Endothelial cell of umbilical vein (primary cell): ENCODE results near the gene VAV2. TPM values are rescaled to one million over a fixed set of nuclear protein-coding genes. Genes with fewer than 3 reads are reported as not detected.

Experiments
- BruUV-seq: library from RNA; stranded (reverse); fragments of 400-500 nt; replicated peaks from 2 replicates; lab custom pipeline; 2021; lab: Mats Ljungman, UMichigan
- CTCF ChIA-PET: fragments of 300-600, 350-600 bp; sonication (Branson Sonifier 250); formaldehyde crosslinking; loops from one replicate; lab custom pipeline; 2021; ENCODE audit warnings: antibody characterized with exemption, inconsistent platforms; lab: Charles Lee
- POLR2A ChIA-PET: fragments of 300-600, 350-600 bp; sonication (Branson Sonifier 250); formaldehyde crosslinking; loops from one replicate; lab custom pipeline; 2021; ENCODE audit warnings: antibody characterized with exemption, inconsistent platforms; lab: Charles Lee
- DNase-seq: peaks from one replicate; pipeline ENCODE4 v3.0.0-alpha.2; 2011; ENCODE audit warnings: low read depth, low spot score
- FAIRE-seq: peaks from 2 replicates; lab custom pipeline; 2011; peaks lifted over from hg19 to GRCh38; lab: Jason Lieb, UNC
- H2AFZ ChIP-seq: 2 replicates; pipeline ENCODE4 v1.6.0; 2012; ENCODE audit warnings: low read depth, low read length, control low read depth, inconsistent platforms
- H3K27ac ChIP-seq: 2 replicates; pipeline ENCODE4 v1.5.1; 2011; ENCODE audit warnings: low read depth, mild to moderate bottlenecking, control low read depth, low read length, moderate library complexity; ENCODE audit not compliant: insufficient read depth
- H3K27me3 ChIP-seq, 2 experiments: 2 replicates each; pipeline versions ENCODE4 v1.6.0 to v1.6.1; 2011; ENCODE audit warnings: low read length in 2 of 2, mixed read lengths in 1 of 2; ENCODE audit not compliant: control insufficient read depth in 2 of 2, insufficient read depth in 2 of 2
- H3K36me3 ChIP-seq, 2 experiments: 2 replicates in 1 of 2; 3 replicates in 1 of 2; pipeline ENCODE4 v1.5.1; 2011; ENCODE audit warnings: low read length in 2 of 2, mild to moderate bottlenecking in 1 of 2, moderate library complexity in 1 of 2; ENCODE audit not compliant: control insufficient read depth in 2 of 2, insufficient read depth in 2 of 2; ENCODE audit errors: extremely low read depth in 1 of 2
- H3K4me1 ChIP-seq: 3 replicates; pipeline ENCODE4 v1.5.1; 2011; ENCODE audit warnings: mild to moderate bottlenecking, low read length; ENCODE audit not compliant: control insufficient read depth, insufficient read depth; ENCODE audit errors: extremely low read depth
- H3K4me2 ChIP-seq: 2 replicates; pipeline ENCODE4 v1.6.1; 2011; ENCODE audit warnings: low read length, control low read depth, mixed read lengths; ENCODE audit not compliant: insufficient read depth
- H3K4me3 ChIP-seq, 3 experiments: fragments of 200-600 bp in 1 of 3; sonication (generic), shearing (Covaris generic) in 1 of 3; replicated peaks in 1 of 3; 2 replicates each; pipeline ENCODE4 v1.5.1; 2011 to 2016; ENCODE audit warnings: control low read depth in 3 of 3, low read length in 3 of 3, mild to moderate bottlenecking in 2 of 3, inconsistent platforms in 1 of 3, low read depth in 1 of 3, moderate library complexity in 1 of 3; ENCODE audit not compliant: insufficient read depth in 1 of 3
- H3K79me2 ChIP-seq: 2 replicates; pipeline ENCODE4 v1.6.0; 2012; ENCODE audit warnings: low read length, inconsistent platforms; ENCODE audit not compliant: control insufficient read depth, insufficient read depth
- H3K9ac ChIP-seq: replicated peaks from 2 replicates; pipeline ENCODE3; 2011; ENCODE audit warnings: low read length, control low read depth; ENCODE audit not compliant: insufficient read depth; ENCODE audit errors: extremely low read depth
- H3K9me1 ChIP-seq: replicated peaks from 3 replicates; pipeline ENCODE4 v1.6.0; 2011; ENCODE audit warnings: mild to moderate bottlenecking, low read length; ENCODE audit not compliant: control insufficient read depth, insufficient read depth; ENCODE audit errors: extremely low read depth
- H3K9me3 ChIP-seq: replicated peaks from 2 replicates; pipeline ENCODE4 v1.5.1; 2012; ENCODE audit warnings: low read length, inconsistent platforms; ENCODE audit not compliant: control insufficient read depth, insufficient read depth
- H4K20me1 ChIP-seq: replicated peaks from 2 replicates; pipeline ENCODE3; 2011; ENCODE audit warnings: mild to moderate bottlenecking, low read length; ENCODE audit not compliant: control insufficient read depth, insufficient read depth; ENCODE audit errors: extremely low read depth
- EZH2 ChIP-seq: IDR thresholded peaks from 2 replicates; pipeline ENCODE4 v1.6.1; 2012; ENCODE audit warnings: borderline replicate concordance, low read depth, mild to moderate bottlenecking, moderate library complexity, low read length, inconsistent platforms; ENCODE audit not compliant: severe bottlenecking
- FOS ChIP-seq: IDR thresholded peaks from 2 replicates; pipeline ENCODE4 v1.6.1; 2011; ENCODE audit warnings: mild to moderate bottlenecking, low read length, moderate library complexity, borderline replicate concordance; ENCODE audit not compliant: insufficient read depth
- GATA2 ChIP-seq: IDR thresholded peaks from 2 replicates; pipeline ENCODE4 v1.7.0; 2011; ENCODE audit warnings: low read depth, mild to moderate bottlenecking, moderate library complexity, mixed read lengths, low read length; ENCODE audit not compliant: insufficient read length, insufficient read depth
- JUN ChIP-seq: IDR thresholded peaks from 2 replicates; pipeline ENCODE4 v1.6.1; 2011; ENCODE audit warnings: borderline replicate concordance, low read depth; ENCODE audit not compliant: insufficient read length, insufficient read depth
- MYC ChIP-seq: IDR thresholded peaks from one replicate; pipeline ENCODE4 v1.6.1; 2011; ENCODE audit warnings: mild to moderate bottlenecking, low read depth, low read length
- POLR2A ChIP-seq: IDR thresholded peaks from 2 replicates; pipeline ENCODE4 v1.6.1; 2012; ENCODE audit warnings: low read depth, mild to moderate bottlenecking, control low read depth, low read length
- POLR2AphosphoS5 ChIP-seq: IDR thresholded peaks from 2 replicates; pipeline ENCODE4 v1.6.1; 2012; ENCODE audit warnings: low read depth, mild to moderate bottlenecking, control low read depth, low read length, moderate library complexity; ENCODE audit not compliant: insufficient read depth
- dilution Hi-C: fragments of 300-500 bp; cut with MboI; formaldehyde crosslinking; loops from one replicate; pipeline ENCODE4 v1.15.0; 2019; ENCODE audit warnings: low sequenced_read_pairs; ENCODE audit not compliant: extremely low pct_ligation_motif_present
- intact Hi-C: fragments of 100-400 bp; cut with micrococcal nuclease; formaldehyde crosslinking; loops from one replicate; pipeline ENCODE4 v1.10.0; 2022
- polyA plus RNA-seq, 4 experiments: library from polyadenylated mRNA; depleted of rRNA in 3 of 4; stranded (reverse) in 3 of 4; unstranded in 1 of 4; fragments of >200 nt; gene quantifications; 2 replicates each; pipeline versions ENCODE4 v1.2.1 to v1.2.3, GENCODE V29; 2011 to 2012; ENCODE audit warnings: missing spikeins in 1 of 4
- total RNA-seq: library from RNA; stranded (reverse); gene quantifications from 2 replicates; pipeline ENCODE4 v1.2.3, GENCODE V29; 2021
- TF ChIP-seq, protein P1 (sequence below), 2 donors: IDR thresholded peaks; 1 replicate in 1 of 2; 2 replicates in 1 of 2; pipeline ENCODE4 v1.5.1; 2011; ENCODE audit warnings: low read length in 2 of 2, mild to moderate bottlenecking in 2 of 2, moderate library complexity in 2 of 2, control low read depth in 1 of 2, inconsistent platforms in 1 of 2, low read depth in 1 of 2; ENCODE audit not compliant: insufficient read depth in 1 of 2; ENCODE audit errors: extremely low read depth in 1 of 2
- TF ChIP-seq, protein P2 (sequence below): IDR thresholded peaks from 2 replicates; pipeline ENCODE4 v1.6.1; 2011; ENCODE audit not compliant: insufficient read depth, insufficient read length

VAV2 gene
- total and polyA plus RNA-seq, 2 donors (not counting 3 experiments of a cell fraction or from before 2014, with no cell fraction given) = 10.6 to 30.6 TPM

- CTCF ChIA-PET = interaction anchor here (1.5 kb wide), 1 partner anchor 8 kb away, joined by 3 read pairs; no protein-coding TSS in a partner anchor
- Histone ChIP-seq H4K20me1 (no peaks in the 10 kb centered on the region), H3K4me1 (peaks cover 7% of the 10 kb centered on the region), H3K27ac (no peak overlapping the region), H3K9ac (no peak overlapping the region), H3K79me2 (peaks cover 13% of the 10 kb centered on the region), H3K27me3 (no peaks in the 10 kb centered on the region), H3K4me2 (no peak overlapping the region), H3K9me3 (no peaks in the 10 kb centered on the region), H3K36me3 (no peaks in the 10 kb centered on the region), H2AFZ (no peak overlapping the region), H3K9me1 (no peaks in the 10 kb centered on the region), H3K4me3 (no peak overlapping the region)
- intact Hi-C loops = no loop called here
- no TSS peak for BruUV-seq
- POLR2A ChIA-PET = no interaction called here
- no peak for DNase-seq
- TF ChIP-seq, protein P1, sequence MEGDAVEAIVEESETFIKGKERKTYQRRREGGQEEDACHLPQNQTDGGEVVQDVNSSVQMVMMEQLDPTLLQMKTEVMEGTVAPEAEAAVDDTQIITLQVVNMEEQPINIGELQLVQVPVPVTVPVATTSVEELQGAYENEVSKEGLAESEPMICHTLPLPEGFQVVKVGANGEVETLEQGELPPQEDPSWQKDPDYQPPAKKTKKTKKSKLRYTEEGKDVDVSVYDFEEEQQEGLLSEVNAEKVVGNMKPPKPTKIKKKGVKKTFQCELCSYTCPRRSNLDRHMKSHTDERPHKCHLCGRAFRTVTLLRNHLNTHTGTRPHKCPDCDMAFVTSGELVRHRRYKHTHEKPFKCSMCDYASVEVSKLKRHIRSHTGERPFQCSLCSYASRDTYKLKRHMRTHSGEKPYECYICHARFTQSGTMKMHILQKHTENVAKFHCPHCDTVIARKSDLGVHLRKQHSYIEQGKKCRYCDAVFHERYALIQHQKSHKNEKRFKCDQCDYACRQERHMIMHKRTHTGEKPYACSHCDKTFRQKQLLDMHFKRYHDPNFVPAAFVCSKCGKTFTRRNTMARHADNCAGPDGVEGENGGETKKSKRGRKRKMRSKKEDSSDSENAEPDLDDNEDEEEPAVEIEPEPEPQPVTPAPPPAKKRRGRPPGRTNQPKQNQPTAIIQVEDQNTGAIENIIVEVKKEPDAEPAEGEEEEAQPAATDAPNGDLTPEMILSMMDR (IDR thresholded peaks at IDR 0.05; ENCODE audit: extremely low read depth in 1 of 2, insufficient read depth in 1 of 2, low read depth in 1 of 2, low read length in 2 of 2) = no peak
- TF ChIP-seq, protein P2, sequence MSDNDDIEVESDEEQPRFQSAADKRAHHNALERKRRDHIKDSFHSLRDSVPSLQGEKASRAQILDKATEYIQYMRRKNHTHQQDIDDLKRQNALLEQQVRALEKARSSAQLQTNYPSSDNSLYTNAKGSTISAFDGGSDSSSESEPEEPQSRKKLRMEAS = no peak
- TF ChIP-seq JUN = no peak
- TF ChIP-seq EZH2 = no peak
- no peak for TF ChIP-seq POLR2AphosphoS5
- no peak for TF ChIP-seq POLR2A
- TF ChIP-seq MYC = no peak
- no peak for TF ChIP-seq GATA2
- TF ChIP-seq FOS = no peak
- no peak for FAIRE-seq
- dilution Hi-C loops = no loop called here
These were observed 113.7 kb downstream of the VAV2 start for GRCh38 chr9:133878402-133878801.
